Globus pallidus (tissue), 1 donor: ENCODE results near the gene MTX3.

ENCODE experiments used
- DNase-seq: peaks from one replicate; pipeline ENCODE4 v3.0.0-alpha.2; 2015; ENCODE audit warnings: low spot score

MTX3 gene

GRCh38 chr5:79982136-79982535 is 8.9 kb downstream of the MTX3 start:
- DNase-seq: no peak

GRCh38 chr5:79976759-79977515 is 14.1 kb downstream of the MTX3 start:
- no peak for DNase-seq

GRCh38 chr5:79975422-79975821 is 15.6 kb downstream of the MTX3 start:
- DNase-seq: no peak

- DNase-seq: no peak
Observed at GRCh38 chr5:79974886-79975285, 16.2 kb downstream of the MTX3 start.

GRCh38 chr5:79973996-79974395 is 17.1 kb downstream of the MTX3 start:
- no peak for DNase-seq

GRCh38 chr5:79973511-79973910 is 17.6 kb downstream of the MTX3 start:
- DNase-seq: peak; percentile 3

GRCh38 chr5:79971156-79971555 is 19.9 kb downstream of the MTX3 start:
- DNase-seq: no peak

GRCh38 chr5:79966448-79966847 is 24.6 kb downstream of the MTX3 start:
- DNase-seq: no peak

- DNase-seq: no peak
Observed at GRCh38 chr5:79964136-79964535, 26.9 kb downstream of the MTX3 start.

GRCh38 chr5:79963261-79964061 is 27.6 kb downstream of the MTX3 start:
- DNase-seq: no peak

GRCh38 chr5:79962575-79963222 is 28.4 kb downstream of the MTX3 start:
- DNase-seq: no peak

- DNase-seq: no peak
Observed at GRCh38 chr5:79961716-79962574, 29.1 kb downstream of the MTX3 start.

- no peak for DNase-seq
Observed at GRCh38 chr5:79959407-79959806, 31.7 kb downstream of the MTX3 start.

- no peak for DNase-seq
Observed at GRCh38 chr5:79955941-79956670, 35.0 kb downstream of the MTX3 start.

GRCh38 chr5:79955356-79955895 is 35.6 kb downstream of the MTX3 start:
- DNase-seq: no peak

- DNase-seq: no peak
Observed at GRCh38 chr5:79954620-79955019, 36.4 kb downstream of the MTX3 start.

- no peak for DNase-seq
Observed at GRCh38 chr5:79947567-79947966, 43.5 kb downstream of the MTX3 start.

- no peak for DNase-seq
Observed at GRCh38 chr5:79938468-79938867, 52.6 kb downstream of the MTX3 start.

- no peak for DNase-seq
Observed at GRCh38 chr5:79936646-79937216, 54.3 kb downstream of the MTX3 start.

GRCh38 chr5:79936002-79936645 is 54.9 kb downstream of the MTX3 start:
- no peak for DNase-seq
